NCI-H524 (cell line): ENCODE results near the gene MCU.

ENCODE experiments used
- DNase-seq, 2 experiments: peaks; one replicate each; lab custom pipeline; 2025; lab: John Stamatoyannopoulos, UW

MCU gene

GRCh38 chr10:72802332-72802731 is 110.4 kb downstream of the MCU start:
- DNase-seq = no peak

GRCh38 chr10:72802763-72803505 is 111.0 kb downstream of the MCU start:
- no peak for DNase-seq

GRCh38 chr10:72808001-72808400 is 116.1 kb downstream of the MCU start:
- DNase-seq = no peak

- no peak for DNase-seq
Observed at GRCh38 chr10:72809006-72809405, 117.1 kb downstream of the MCU start.

GRCh38 chr10:72810976-72811375 is 119.0 kb downstream of the MCU start:
- DNase-seq = no peak

- DNase-seq = no peak
Observed at GRCh38 chr10:72812415-72812752, 120.4 kb downstream of the MCU start.

GRCh38 chr10:72812753-72813430 is 120.9 kb downstream of the MCU start:
- DNase-seq = no peak

GRCh38 chr10:72814099-72814790 is 122.3 kb downstream of the MCU start:
- DNase-seq = no peak

- no peak for DNase-seq
Observed at GRCh38 chr10:72816565-72816964, 124.6 kb downstream of the MCU start.

- no peak for DNase-seq
Observed at GRCh38 chr10:72818076-72818475, 126.1 kb downstream of the MCU start.

GRCh38 chr10:72819053-72819452 is 127.1 kb downstream of the MCU start:
- DNase-seq = no peak

- DNase-seq = no peak
Observed at GRCh38 chr10:72821606-72822005, 129.7 kb downstream of the MCU start.

GRCh38 chr10:72822342-72822986 is 130.5 kb downstream of the MCU start:
- DNase-seq = no peak

GRCh38 chr10:72825163-72825562 is 133.2 kb downstream of the MCU start:
- DNase-seq = no peak

- no peak for DNase-seq
Observed at GRCh38 chr10:72826346-72826745, 134.4 kb downstream of the MCU start.

GRCh38 chr10:72828294-72828693 is 136.4 kb downstream of the MCU start:
- DNase-seq = no peak

GRCh38 chr10:72830625-72831024 is 138.7 kb downstream of the MCU start:
- no peak for DNase-seq

GRCh38 chr10:72831696-72832409 is 139.9 kb downstream of the MCU start:
- DNase-seq = no peak

GRCh38 chr10:72832701-72833100 is 140.8 kb downstream of the MCU start:
- no peak for DNase-seq

GRCh38 chr10:72834183-72834825 is 142.4 kb downstream of the MCU start:
- peak in 1 of 2 experiments; percentile 45 for DNase-seq

GRCh38 chr10:72840319-72840718 is 148.4 kb downstream of the MCU start:
- DNase-seq = no peak

GRCh38 chr10:72841487-72841886 is 149.5 kb downstream of the MCU start:
- DNase-seq = no peak
